Measurements from ENCODE around the gene WDR93. TPM values are rescaled to one million over a fixed set of nuclear protein-coding genes. Genes with fewer than 3 reads are reported as not detected.

The WDR93 gene
- total and polyA plus RNA-seq, 3 experiments from 2014 or later: 0.08 TPM; not detected in 2

DNA sequence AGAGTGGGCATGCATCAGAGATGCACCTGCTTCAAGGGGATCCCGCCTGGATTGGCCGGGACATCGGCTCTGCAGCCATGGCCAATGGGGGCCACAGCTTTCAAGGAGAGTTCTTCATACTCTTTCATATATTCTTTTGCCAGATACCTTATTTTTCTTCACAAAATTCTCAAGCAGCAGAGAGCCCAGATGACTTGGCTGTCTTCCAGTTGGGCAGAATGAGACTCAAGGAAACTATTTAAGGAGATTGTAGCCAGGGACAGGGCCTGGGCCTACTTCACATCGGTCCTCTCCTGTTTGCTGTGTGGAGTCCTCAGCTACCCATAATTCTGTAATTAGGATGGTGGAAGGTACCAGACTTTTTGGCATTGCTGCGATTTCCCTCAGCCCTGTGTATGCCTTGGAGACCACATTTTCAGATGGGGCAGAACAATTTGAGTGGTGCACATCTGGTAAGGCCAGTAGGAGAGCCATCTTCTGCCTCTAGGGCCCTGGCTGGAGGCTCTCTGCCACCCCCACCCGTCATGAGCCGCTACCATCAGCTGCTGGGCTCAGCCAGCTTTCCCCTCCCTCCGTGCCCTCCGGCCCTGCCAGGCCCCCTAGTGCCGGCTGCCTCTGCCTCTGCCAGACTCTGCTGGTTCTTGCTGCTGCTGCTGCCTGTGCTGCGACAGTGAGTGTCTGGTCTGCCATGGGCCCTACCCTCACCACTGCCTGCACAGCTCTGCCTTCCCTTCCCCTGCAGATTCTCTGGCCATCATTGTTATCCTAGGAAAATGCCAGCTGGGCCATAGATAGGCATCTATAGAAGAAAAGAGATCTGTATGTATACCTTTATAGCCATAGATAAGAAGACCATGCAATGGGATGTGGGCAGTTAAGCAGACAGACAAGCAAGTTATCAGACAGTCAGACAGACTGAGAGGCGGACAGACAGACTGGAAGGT lies 18.1 kb upstream of the WDR93 start:
- no peak for DNase-seq
- POLR2A ChIA-PET: no interaction called here
- no peaks in the 10 kb centered on the region for H3K4me1 Mint-ChIP-seq
- H3K27me3 Mint-ChIP-seq: peaks cover 2 to 15% of the 10 kb centered on the region in 2 donors
- Histone ChIP-seq H3K4me1 (ENCODE audit: insufficient read depth, low read length) (no peaks in the 10 kb centered on the region), H3K27ac (ENCODE audit: low read depth, low read length) (no peak overlapping the region), H3K27me3 (ENCODE audit: insufficient read depth, low read length, poor library complexity, severe bottlenecking) (no peaks in the 10 kb centered on the region), H3K9me3 (ENCODE audit: low read length) (no peaks in the 10 kb centered on the region), H3K36me3 (ENCODE audit: insufficient read depth, low read length) (no peaks in the 10 kb centered on the region), H3K4me3 (ENCODE audit: low read length) (no peak overlapping the region)
- no peak overlapping the region for H3K4me3 Mint-ChIP-seq
- CTCF ChIA-PET: no interaction called here
- H3K36me3 Mint-ChIP-seq: peaks cover 0 to 2% (median 0%) of the 10 kb centered on the region in 3 donors
- H3K27ac Mint-ChIP-seq: no peak overlapping the region
- no peaks in the 10 kb centered on the region for H3K9me3 Mint-ChIP-seq

DNA sequence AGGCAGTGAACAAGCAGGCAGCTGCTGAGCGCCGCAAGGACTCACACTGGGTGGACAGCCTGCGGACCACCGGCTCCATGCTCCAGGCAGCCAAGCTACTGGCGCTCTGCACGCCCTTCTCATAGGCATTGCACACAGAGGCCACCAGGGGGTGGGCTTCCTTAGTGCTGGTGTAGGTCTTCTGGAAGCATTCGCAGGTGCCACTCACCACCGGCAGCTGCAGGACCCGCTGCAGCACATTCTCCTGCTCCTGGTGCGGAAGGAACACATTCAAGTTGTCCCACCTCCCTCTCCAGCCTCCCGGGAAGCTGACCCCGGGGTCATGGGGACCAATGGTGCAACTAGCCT lies 17.5 kb upstream of the WDR93 start:
- ChIA-PET CTCF (no interaction called here), POLR2A (no interaction called here)
- no peak overlapping the region for H3K27ac Mint-ChIP-seq
- no peak for DNase-seq
- no peaks in the 10 kb centered on the region for H3K9me3 Mint-ChIP-seq
- H3K4me3 Mint-ChIP-seq: no peak overlapping the region
- H3K36me3 Mint-ChIP-seq: peaks cover 0 to 2% (median 0%) of the 10 kb centered on the region in 3 donors
- no peaks in the 10 kb centered on the region for H3K4me1 ChIP-seq (ENCODE audit: insufficient read depth, low read length)
- peaks cover 2 to 11% of the 10 kb centered on the region in 2 donors for H3K27me3 Mint-ChIP-seq
- no peak overlapping the region for H3K27ac ChIP-seq (ENCODE audit: low read depth, low read length)
- H3K9me3 ChIP-seq (ENCODE audit: low read length): no peaks in the 10 kb centered on the region
- no peak overlapping the region for H3K4me3 ChIP-seq (ENCODE audit: low read length)
- H3K36me3 ChIP-seq (ENCODE audit: insufficient read depth, low read length): no peaks in the 10 kb centered on the region
- H3K27me3 ChIP-seq (ENCODE audit: insufficient read depth, low read length, poor library complexity, severe bottlenecking): no peaks in the 10 kb centered on the region
- H3K4me1 Mint-ChIP-seq: no peaks in the 10 kb centered on the region

DNA sequence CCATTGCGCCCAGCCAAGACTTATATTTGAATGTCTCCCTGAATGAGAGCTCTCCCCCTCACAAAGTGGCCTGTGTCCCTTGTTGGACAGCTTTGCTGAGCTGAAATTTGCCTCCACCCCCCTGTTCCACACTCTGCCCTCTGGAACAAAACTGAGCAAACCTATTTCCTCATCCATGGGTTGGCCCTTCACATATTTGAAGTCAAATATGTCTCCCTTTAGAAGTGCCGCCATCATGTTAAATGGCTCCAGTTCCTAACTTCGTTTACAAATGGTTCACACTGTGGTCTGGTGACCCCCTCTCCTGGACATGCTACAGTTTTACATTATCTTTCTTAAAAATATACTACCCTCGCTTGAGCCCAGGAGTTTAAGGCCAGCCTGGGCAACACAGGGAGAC lies 16.1 kb upstream of the WDR93 start:
- H3K4me3 Mint-ChIP-seq: no peak overlapping the region
- H3K27ac ChIP-seq (ENCODE audit: low read depth, low read length): no peak overlapping the region
- H3K27ac Mint-ChIP-seq: no peak overlapping the region
- H3K27me3 ChIP-seq (ENCODE audit: insufficient read depth, low read length, poor library complexity, severe bottlenecking): no peaks in the 10 kb centered on the region
- H3K4me3 ChIP-seq (ENCODE audit: low read length): no peak overlapping the region
- POLR2A ChIA-PET: no interaction called here
- peaks cover 2 to 8% of the 10 kb centered on the region in 2 donors for H3K27me3 Mint-ChIP-seq
- H3K9me3 Mint-ChIP-seq: no peaks in the 10 kb centered on the region
- no peaks in the 10 kb centered on the region for H3K9me3 ChIP-seq (ENCODE audit: low read length)
- no peaks in the 10 kb centered on the region for H3K4me1 Mint-ChIP-seq
- DNase-seq: no peak
- CTCF ChIA-PET: no interaction called here
- H3K36me3 ChIP-seq (ENCODE audit: insufficient read depth, low read length): no peaks in the 10 kb centered on the region
- peaks cover 0 to 2% (median 0%) of the 10 kb centered on the region in 3 donors for H3K36me3 Mint-ChIP-seq
- no peaks in the 10 kb centered on the region for H3K4me1 ChIP-seq (ENCODE audit: insufficient read depth, low read length)

DNA sequence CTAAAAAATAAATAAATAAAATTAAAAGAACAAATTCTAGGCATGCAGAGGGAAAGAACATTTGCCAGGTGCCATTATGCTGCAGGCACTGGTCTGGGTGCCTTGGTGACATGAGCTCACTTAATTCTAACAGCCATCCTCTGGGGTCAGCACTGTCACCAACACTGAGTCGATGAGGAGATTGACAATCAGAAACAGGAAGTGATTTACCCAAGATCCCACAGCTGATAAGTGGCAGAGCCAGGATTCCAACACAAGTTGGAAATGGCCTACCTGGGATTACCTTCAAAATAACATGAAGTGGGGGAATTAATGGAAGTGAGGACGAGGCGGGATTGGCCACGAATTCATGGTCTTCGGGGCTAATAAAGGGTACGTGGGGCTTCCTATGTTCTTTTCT lies 15.0 kb upstream of the WDR93 start:
- Mint-ChIP-seq H3K36me3 (peaks cover 0 to 4% (median 0%) of the 10 kb centered on the region in 3 donors), H3K4me1 (no peaks in the 10 kb centered on the region), H3K9me3 (no peaks in the 10 kb centered on the region), H3K4me3 (no peak overlapping the region), H3K27ac (peak overlapping the region in 1 of 8 donors; percentile 47), H3K27me3 (peaks cover 2 to 8% of the 10 kb centered on the region in 2 donors)
- Histone ChIP-seq H3K27me3 (ENCODE audit: insufficient read depth, low read length, poor library complexity, severe bottlenecking) (no peaks in the 10 kb centered on the region), H3K36me3 (ENCODE audit: insufficient read depth, low read length) (no peaks in the 10 kb centered on the region), H3K27ac (ENCODE audit: low read depth, low read length) (no peak overlapping the region), H3K4me1 (ENCODE audit: insufficient read depth, low read length) (no peaks in the 10 kb centered on the region), H3K4me3 (ENCODE audit: low read length) (no peak overlapping the region), H3K9me3 (ENCODE audit: low read length) (no peaks in the 10 kb centered on the region)
- CTCF ChIA-PET: no interaction called here
- POLR2A ChIA-PET: no interaction called here
- DNase-seq: no peak

GRCh38 chr15:89677381-89677780 lies 13.2 kb upstream of the WDR93 start:
- Histone ChIP-seq H3K27me3 (ENCODE audit: insufficient read depth, low read length, poor library complexity, severe bottlenecking) (no peaks in the 10 kb centered on the region), H3K9me3 (ENCODE audit: low read length) (no peaks in the 10 kb centered on the region), H3K4me1 (ENCODE audit: insufficient read depth, low read length) (no peaks in the 10 kb centered on the region), H3K27ac (ENCODE audit: low read depth, low read length) (no peak overlapping the region), H3K36me3 (ENCODE audit: insufficient read depth, low read length) (no peaks in the 10 kb centered on the region), H3K4me3 (ENCODE audit: low read length) (no peak overlapping the region)
- no peaks in the 10 kb centered on the region for H3K9me3 Mint-ChIP-seq
- no peak overlapping the region for H3K27ac Mint-ChIP-seq
- ChIA-PET POLR2A (no interaction called here), CTCF (no interaction called here)
- H3K36me3 Mint-ChIP-seq: peaks cover 0 to 9% (median 5%) of the 10 kb centered on the region in 3 donors
- no peak for DNase-seq
- H3K4me1 Mint-ChIP-seq: no peaks in the 10 kb centered on the region
- H3K4me3 Mint-ChIP-seq: no peak overlapping the region
- peaks cover 2 to 8% of the 10 kb centered on the region in 2 donors for H3K27me3 Mint-ChIP-seq

GRCh38 chr15:89679212-89679611 lies 11.4 kb upstream of the WDR93 start, which contains the start of gene PLIN1:
PLIN1 (minus strand) TSS chr15:89679367; CDS start chr15:89677489, 1,878 bp downstream.
- H3K27ac Mint-ChIP-seq: peak within 1 kb of the TSS in 1 of 8 donors; percentile 14
- H3K36me3 Mint-ChIP-seq: peaks cover 6 to 19% (median 14%) of the 10 kb centered on the region in 3 donors
- Histone ChIP-seq H3K36me3 (ENCODE audit: insufficient read depth, low read length) (no peaks in the 10 kb centered on the region), H3K27me3 (ENCODE audit: insufficient read depth, low read length, poor library complexity, severe bottlenecking) (no peaks in the 10 kb centered on the region), H3K4me1 (ENCODE audit: insufficient read depth, low read length) (no peaks in the 10 kb centered on the region), H3K9me3 (ENCODE audit: low read length) (no peaks in the 10 kb centered on the region), H3K27ac (ENCODE audit: low read depth, low read length) (no peak within 1 kb of the TSS), H3K4me3 (ENCODE audit: low read length) (no peak within 1 kb of the TSS)
- peaks cover 0 to 2% of the 10 kb centered on the region in 2 donors for H3K27me3 Mint-ChIP-seq
- H3K9me3 Mint-ChIP-seq: no peaks in the 10 kb centered on the region
- no peak for DNase-seq
- ChIA-PET CTCF (no interaction called here), POLR2A (no interaction called here)
- H3K4me3 Mint-ChIP-seq: no peak within 1 kb of the TSS
- H3K4me1 Mint-ChIP-seq: no peaks in the 10 kb centered on the region

GRCh38 chr15:89680282-89680873 lies 10.2 kb upstream of the WDR93 start:
- ChIA-PET CTCF (no interaction called here), POLR2A (no interaction called here)
- Histone ChIP-seq H3K4me1 (ENCODE audit: insufficient read depth, low read length) (no peaks in the 10 kb centered on the region), H3K27me3 (ENCODE audit: insufficient read depth, low read length, poor library complexity, severe bottlenecking) (no peaks in the 10 kb centered on the region), H3K36me3 (ENCODE audit: insufficient read depth, low read length) (no peaks in the 10 kb centered on the region), H3K27ac (ENCODE audit: low read depth, low read length) (no peak overlapping the region), H3K9me3 (ENCODE audit: low read length) (no peaks in the 10 kb centered on the region), H3K4me3 (ENCODE audit: low read length) (no peak overlapping the region)
- peaks cover 0 to 2% of the 10 kb centered on the region in 2 donors for H3K27me3 Mint-ChIP-seq
- H3K27ac Mint-ChIP-seq: no peak overlapping the region
- H3K9me3 Mint-ChIP-seq: no peaks in the 10 kb centered on the region
- H3K4me3 Mint-ChIP-seq: no peak overlapping the region
- DNase-seq: no peak
- H3K36me3 Mint-ChIP-seq: peaks cover 7 to 21% (median 19%) of the 10 kb centered on the region in 3 donors
- no peaks in the 10 kb centered on the region for H3K4me1 Mint-ChIP-seq

DNA sequence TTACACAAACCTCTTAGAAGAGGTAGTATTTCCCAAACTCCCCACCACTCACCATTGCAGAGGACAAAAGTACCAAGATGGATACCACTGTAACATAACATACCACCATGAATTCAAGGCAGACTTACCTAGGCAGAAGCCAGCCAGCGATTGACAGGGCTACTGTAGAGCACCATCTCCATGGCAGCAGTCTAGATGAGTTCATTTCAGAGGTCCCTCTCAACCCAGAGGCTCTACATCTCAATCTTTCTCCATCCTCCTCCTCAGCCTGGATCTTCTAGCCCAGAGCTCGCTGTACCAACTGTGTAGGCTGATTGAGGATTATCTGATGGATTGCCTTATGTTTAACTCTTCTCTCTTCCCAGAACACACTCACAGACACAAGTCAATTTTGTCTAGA lies 9.5 kb upstream of the WDR93 start:
- Histone ChIP-seq H3K27ac (ENCODE audit: low read depth, low read length) (no peak overlapping the region), H3K27me3 (ENCODE audit: insufficient read depth, low read length, poor library complexity, severe bottlenecking) (no peaks in the 10 kb centered on the region), H3K4me3 (ENCODE audit: low read length) (no peak overlapping the region), H3K9me3 (ENCODE audit: low read length) (no peaks in the 10 kb centered on the region), H3K4me1 (ENCODE audit: insufficient read depth, low read length) (no peaks in the 10 kb centered on the region), H3K36me3 (ENCODE audit: insufficient read depth, low read length) (no peaks in the 10 kb centered on the region)
- Mint-ChIP-seq H3K9me3 (no peaks in the 10 kb centered on the region), H3K27ac (no peak overlapping the region), H3K27me3 (peaks cover 0 to 2% of the 10 kb centered on the region in 2 donors), H3K4me1 (no peaks in the 10 kb centered on the region), H3K4me3 (no peak overlapping the region), H3K36me3 (peaks cover 9 to 24% (median 23%) of the 10 kb centered on the region in 3 donors)
- DNase-seq: no peak
- POLR2A ChIA-PET: no interaction called here
- CTCF ChIA-PET: no interaction called here

All from CD8-positive, alpha-beta memory T cell (primary cell).